GM12878 (cell line): ENCODE data around the gene NELFB. TPM values are rescaled to one million over a fixed set of nuclear protein-coding genes. Genes with fewer than 3 reads are reported as not detected.

Experiments used
- ATAC-seq: fragments of 200-7000 bp; cut with Tn5 transposase; 3 replicates; pipeline ENCODE4 v1.9.1; 2020; ENCODE audit warnings: mild to moderate bottlenecking, moderate library complexity
- BruUV-seq: library from RNA; stranded (reverse); fragments of 400-500 nt; replicated peaks from 2 replicates; lab custom pipeline; 2021; lab: Mats Ljungman, UMichigan
- CTCF ChIA-PET: fragments of 300-600 bp; sonication (Branson Sonifier 250); formaldehyde crosslinking; extraction: SDS; loops from one replicate; lab custom pipeline; 2021; ENCODE audit warnings: inconsistent platforms; lab: Yijun Ruan, JAX
- POLR2A ChIA-PET: fragments of 350-600 bp; formaldehyde crosslinking; extraction: SDS; loops from one replicate; lab custom pipeline; 2021; ENCODE audit warnings: inconsistent platforms; lab: Charles Lee
- RAD21 ChIA-PET: fragments of 300-600 bp; sonication (Branson Sonifier 250); formaldehyde crosslinking; loops from one replicate; lab custom pipeline; 2023; ENCODE audit warnings: antibody characterized with exemption; ENCODE audit not compliant: unreplicated experiment; lab: Charles Lee
- SMC1A ChIA-PET: fragments of 300-600 bp; sonication (Branson Sonifier 250); formaldehyde crosslinking; loops from one replicate; lab custom pipeline; 2023; ENCODE audit not compliant: unreplicated experiment, uncharacterized antibody; lab: Charles Lee
- DNase-seq: peaks from one replicate; pipeline ENCODE4 v3.0.0-alpha.2; 2011; ENCODE audit warnings: low read depth, low spot score
- FAIRE-seq: peaks from 3 replicates; lab custom pipeline; 2011; peaks lifted over from hg19 to GRCh38; lab: Jason Lieb, UNC
- H2AFZ ChIP-seq: 2 replicates; pipeline ENCODE4 v1.6.0; 2011; ENCODE audit warnings: low read depth, low read length, control low read depth; ENCODE audit not compliant: control insufficient read depth
- H3K27ac ChIP-seq: 2 replicates; pipeline ENCODE4 v1.5.1; 2011; ENCODE audit warnings: control low read depth; ENCODE audit not compliant: control insufficient read depth, insufficient read depth
- H3K27me3 ChIP-seq, 2 experiments: replicated peaks in 1 of 2; 2 replicates each; pipeline versions ENCODE4 v1.6.0 to v1.6.1; 2011; ENCODE audit warnings: low read length in 1 of 2; ENCODE audit not compliant: control insufficient read depth in 2 of 2, insufficient read depth in 2 of 2
- H3K36me3 ChIP-seq, 2 experiments: 2 replicates each; pipeline ENCODE4 v1.5.1; 2011; ENCODE audit warnings: low read length in 1 of 2; ENCODE audit not compliant: control insufficient read depth in 2 of 2, insufficient read depth in 2 of 2
- H3K4me1 ChIP-seq: 2 replicates; pipeline ENCODE4 v1.6.1; 2011; ENCODE audit warnings: mild to moderate bottlenecking, low read length, moderate library complexity, mixed read lengths; ENCODE audit not compliant: control insufficient read depth, insufficient read depth
- H3K4me2 ChIP-seq: 2 replicates; pipeline ENCODE4 v1.6.0; 2011; ENCODE audit warnings: control low read depth; ENCODE audit not compliant: control insufficient read depth, insufficient read depth
- H3K4me3 ChIP-seq: fragments of 200-600 bp; sonication (generic); 2 replicates; pipeline ENCODE4 v1.5.1; 2016
- H3K79me2 ChIP-seq: 2 replicates; pipeline ENCODE4 v1.6.0; 2011; ENCODE audit warnings: low read length; ENCODE audit not compliant: control insufficient read depth, insufficient read depth
- H3K9ac ChIP-seq: 2 replicates; pipeline ENCODE4 v1.8.0; 2011; ENCODE audit warnings: low read length, control low read depth, mixed read lengths; ENCODE audit not compliant: control insufficient read depth, insufficient read depth
- H3K9me3 ChIP-seq: replicated peaks from 3 replicates; pipeline ENCODE4 v1.5.1; 2011; ENCODE audit warnings: mild to moderate bottlenecking, low read length; ENCODE audit not compliant: control insufficient read depth, insufficient read depth
- H4K20me1 ChIP-seq: 2 replicates; pipeline ENCODE4 v1.6.0; 2011; ENCODE audit not compliant: control insufficient read depth, insufficient read depth
- ASH2L ChIP-seq: fragments of 300-600, 200-600 bp; sonication (generic); IDR thresholded peaks from 2 replicates; pipeline ENCODE4 v1.6.1; 2017; ENCODE audit warnings: low read depth, mild to moderate bottlenecking, borderline replicate concordance
- CHD2 ChIP-seq: IDR thresholded peaks from 2 replicates; pipeline ENCODE4 v1.6.1; 2011; ENCODE audit warnings: low read depth, low read length, improper control_type of control experiment, borderline replicate concordance
- FOXK2 ChIP-seq: fragments of 450-650 bp; IDR thresholded peaks from 2 replicates; pipeline ENCODE4 v1.6.1; 2017; ENCODE audit warnings: mild to moderate bottlenecking, moderate library complexity
- HDAC6 ChIP-seq: fragments of 200-600 bp; sonication (generic); IDR thresholded peaks from one replicate; pipeline ENCODE4 v1.8.0; 2017; ENCODE audit warnings: antibody characterized with exemption; ENCODE audit not compliant: unreplicated experiment
- RAD21 ChIP-seq: IDR thresholded peaks from 2 replicates; pipeline ENCODE4 v1.6.1; 2011; ENCODE audit warnings: mild to moderate bottlenecking, low read depth, low read length, moderate library complexity; ENCODE audit not compliant: insufficient read depth
- RELA ChIP-seq: fragments of 450-650 bp; IDR thresholded peaks from 2 replicates; pipeline ENCODE4 v1.8.0; 2014; ENCODE audit warnings: borderline replicate concordance; ENCODE audit not compliant: partially characterized antibody
- SMAD1 ChIP-seq: fragments of 450-650 bp; IDR thresholded peaks from 2 replicates; pipeline ENCODE4 v1.6.1; 2018; ENCODE audit warnings: mild to moderate bottlenecking, low read depth; ENCODE audit not compliant: partially characterized antibody
- SUPT20H ChIP-seq: IDR thresholded peaks from 2 replicates; pipeline ENCODE4 v1.6.1; 2011; ENCODE audit warnings: low read depth, mild to moderate bottlenecking, low read length, moderate library complexity, borderline replicate concordance; ENCODE audit not compliant: control insufficient read depth
- TCF7 ChIP-seq: IDR thresholded peaks from 2 replicates; pipeline ENCODE4 v1.6.1; 2014; ENCODE audit warnings: antibody characterized with exemption, borderline replicate concordance
- ZNF207 ChIP-seq: fragments of 450-650 bp; IDR thresholded peaks from 2 replicates; pipeline ENCODE4 v1.6.1; 2014; ENCODE audit warnings: antibody characterized with exemption, mild to moderate bottlenecking, borderline replicate concordance
- WGBS: methylation state at CpG from one replicate; pipeline ENCODE4 v1.1.6; 2016; ENCODE audit warnings: low lambda C conversion rate; ENCODE audit not compliant: insufficient replicate concordance, insufficient coverage; ENCODE audit errors: missing lambda C conversion rate; 5-methylcytosine and 5-hydroxymethylcytosine counted together
- in situ Hi-C: fragments of 300-500 bp; cut with MboI; formaldehyde crosslinking; loops from 9 replicates; pipeline ENCODE4 v1.14.3; 2018; ENCODE audit warnings: mixed read lengths
- intact Hi-C: fragments of 100-400 bp; cut with micrococcal nuclease; formaldehyde crosslinking; loops from one replicate; pipeline ENCODE4 v1.14.2; 2022; ENCODE audit not compliant: unreplicated experiment
- polyA plus RNA-seq, 11 experiments: library from polyadenylated mRNA; depleted of rRNA in 4 of 11; unstranded in 6 of 11; stranded (reverse) in 5 of 11; fragments of >200 nt; fragmentation: Nextera tagmentation in 4 of 11; fragmentation: Illumina TruSeq in 1 of 11; extraction: Ambion mirVana in 4 of 11; extraction: Trizol in 1 of 11; gene quantifications; 1 replicate in 1 of 11; 2 replicates in 10 of 11; pipeline versions ENCODE4 v1.2.1 to v1.2.3, GENCODE V29; 2011 to 2016; ENCODE audit warnings: inconsistent platforms in 2 of 11, missing spikeins in 2 of 11, low read depth in 1 of 11
- total RNA-seq, 4 experiments: library from RNA; depleted of rRNA in 3 of 4; stranded (reverse); fragments of >200 nt in 3 of 4; fragmentation: Illumina TruSeq in 1 of 4; extraction: Trizol in 1 of 4; gene quantifications; 2 replicates each; pipeline versions ENCODE4 v1.2.1 to v1.2.3, GENCODE V29; 2013 to 2021
- TF ChIP-seq, protein P1 (sequence below): IDR thresholded peaks from 2 replicates; pipeline ENCODE4 v1.6.1; 2012; ENCODE audit warnings: low read depth, low read length, improper control_type of control experiment
- TF ChIP-seq, protein P2 (sequence below): fragments of 450-650 bp; IDR thresholded peaks from 2 replicates; pipeline ENCODE4 v1.6.1; 2017; ENCODE audit warnings: mild to moderate bottlenecking, low read depth, inconsistent platforms; ENCODE audit not compliant: poor library complexity, severe bottlenecking
- TF ChIP-seq, protein P3 (sequence below): fragments of 450-650 bp; formaldehyde crosslinking; IDR thresholded peaks from 2 replicates; pipeline ENCODE4 v1.4.0; 2020; ENCODE audit warnings: mild to moderate bottlenecking, moderate library complexity

The NELFB gene
- total and polyA plus RNA-seq, 10 of the 15 experiments (the other 5 are each of a cell fraction or from before 2014, with no cell fraction given), result 0.19 to 63.4 (median 30.9) TPM

DNA sequence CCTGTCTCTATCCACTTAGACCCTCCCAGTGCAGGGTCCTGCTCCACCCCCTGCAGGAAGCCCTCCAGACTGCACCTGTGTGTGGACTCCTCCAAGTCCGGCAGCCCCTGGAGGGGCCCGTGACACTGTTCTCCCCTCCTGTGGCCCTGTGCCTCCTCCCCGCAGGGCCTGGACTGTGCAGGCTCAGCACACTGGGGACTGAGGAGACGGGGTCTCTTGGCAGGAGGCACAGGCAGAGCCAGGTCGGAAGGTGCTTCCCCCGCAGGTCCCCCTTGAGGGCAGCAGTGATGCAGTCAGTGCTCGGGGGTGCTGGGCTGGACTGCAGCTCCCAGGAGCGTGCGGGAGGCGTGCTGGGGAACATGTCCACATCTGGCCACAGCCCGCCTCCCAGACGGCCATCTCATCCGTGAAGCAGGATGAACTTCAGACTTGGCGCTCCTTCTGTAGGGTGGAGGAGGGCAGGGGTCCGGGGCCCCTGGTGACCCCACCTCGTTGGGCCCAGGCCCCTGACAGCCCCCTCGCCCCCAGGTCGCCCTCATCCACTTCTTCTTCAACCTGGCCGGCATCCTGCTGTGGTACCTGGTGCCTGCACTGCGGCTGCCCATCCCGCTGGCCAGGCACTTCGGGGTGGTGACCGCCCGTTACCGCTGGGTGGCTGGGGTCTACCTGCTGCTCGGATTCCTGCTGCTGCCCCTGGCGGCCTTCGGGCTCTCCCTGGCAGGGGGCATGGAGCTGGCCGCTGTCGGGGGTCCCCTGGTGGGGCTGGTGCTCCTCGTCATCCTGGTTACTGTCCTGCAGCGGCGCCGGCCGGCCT is 19.5 kb upstream of the NELFB start:
- no TSS peak for BruUV-seq
- H2AFZ ChIP-seq, result no peak overlapping the region
- CTCF ChIA-PET, result interaction anchor here (0.9 to 2.1 kb wide), 16 partner anchors 13 to 207 kb away, joined by 3 to 24 read pairs (median 6); partner anchors contain the start of genes NELFB, SAPCD2 and SSNA1
- WGBS, result 52% methylated on average over 31 of the region's 35 CpGs
- SMC1A ChIA-PET, result interaction anchor here (0.7 to 1.6 kb wide), 5 partner anchors 27 to 175 kb away, joined by 3 to 5 read pairs (median 4); no protein-coding TSS in a partner anchor
- DNase-seq (no peak), FAIRE-seq (no peak), ATAC-seq (no peak)
- peaks cover 26% of the 10 kb centered on the region for H3K4me1 ChIP-seq
- intact Hi-C loops (loop anchor here (5.0 kb wide), 1 partner anchor 448 kb away; no protein-coding TSS in a partner anchor), in situ Hi-C loops (no loop called here)
- no peak overlapping the region for H3K27ac ChIP-seq
- H3K4me2 ChIP-seq, result no peak overlapping the region
- H3K4me3 ChIP-seq, result no peak overlapping the region
- no peak overlapping the region for H3K9ac ChIP-seq
- no peaks in the 10 kb centered on the region for H4K20me1 ChIP-seq
- RAD21 ChIA-PET, result interaction anchor here (0.6 to 4.6 kb wide), 15 partner anchors 12 to 289 kb away, joined by 3 to 20 read pairs (median 5); partner anchors contain the start of genes ANAPC2, NELFB, RNF208 and SAPCD2
- POLR2A ChIA-PET, result interaction anchor here (0.6 to 2.1 kb wide), 6 partner anchors 11 to 805 kb away, joined by 3 to 15 read pairs (median 5); partner anchors contain the start of genes CYSRT1, SSNA1 and TPRN
- H3K36me3 ChIP-seq, result no peaks in the 10 kb centered on the region
- H3K9me3 ChIP-seq, result no peaks in the 10 kb centered on the region
- peaks cover 6% of the 10 kb centered on the region for H3K79me2 ChIP-seq
- H3K27me3 ChIP-seq, result no peaks in the 10 kb centered on the region
- TF ChIP-seq TCF7, result no peak
- TF ChIP-seq FOXK2, result no peak
- TF ChIP-seq, protein P1, sequence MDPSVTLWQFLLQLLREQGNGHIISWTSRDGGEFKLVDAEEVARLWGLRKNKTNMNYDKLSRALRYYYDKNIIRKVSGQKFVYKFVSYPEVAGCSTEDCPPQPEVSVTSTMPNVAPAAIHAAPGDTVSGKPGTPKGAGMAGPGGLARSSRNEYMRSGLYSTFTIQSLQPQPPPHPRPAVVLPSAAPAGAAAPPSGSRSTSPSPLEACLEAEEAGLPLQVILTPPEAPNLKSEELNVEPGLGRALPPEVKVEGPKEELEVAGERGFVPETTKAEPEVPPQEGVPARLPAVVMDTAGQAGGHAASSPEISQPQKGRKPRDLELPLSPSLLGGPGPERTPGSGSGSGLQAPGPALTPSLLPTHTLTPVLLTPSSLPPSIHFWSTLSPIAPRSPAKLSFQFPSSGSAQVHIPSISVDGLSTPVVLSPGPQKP, result no peak
- TF ChIP-seq RELA, result no peak
- TF ChIP-seq, protein P2, sequence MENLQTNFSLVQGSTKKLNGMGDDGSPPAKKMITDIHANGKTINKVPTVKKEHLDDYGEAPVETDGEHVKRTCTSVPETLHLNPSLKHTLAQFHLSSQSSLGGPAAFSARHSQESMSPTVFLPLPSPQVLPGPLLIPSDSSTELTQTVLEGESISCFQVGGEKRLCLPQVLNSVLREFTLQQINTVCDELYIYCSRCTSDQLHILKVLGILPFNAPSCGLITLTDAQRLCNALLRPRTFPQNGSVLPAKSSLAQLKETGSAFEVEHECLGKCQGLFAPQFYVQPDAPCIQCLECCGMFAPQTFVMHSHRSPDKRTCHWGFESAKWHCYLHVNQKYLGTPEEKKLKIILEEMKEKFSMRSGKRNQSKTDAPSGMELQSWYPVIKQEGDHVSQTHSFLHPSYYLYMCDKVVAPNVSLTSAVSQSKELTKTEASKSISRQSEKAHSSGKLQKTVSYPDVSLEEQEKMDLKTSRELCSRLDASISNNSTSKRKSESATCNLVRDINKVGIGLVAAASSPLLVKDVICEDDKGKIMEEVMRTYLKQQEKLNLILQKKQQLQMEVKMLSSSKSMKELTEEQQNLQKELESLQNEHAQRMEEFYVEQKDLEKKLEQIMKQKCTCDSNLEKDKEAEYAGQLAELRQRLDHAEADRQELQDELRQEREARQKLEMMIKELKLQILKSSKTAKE, result no peak
- TF ChIP-seq SMAD1, result no peak
- no peak for TF ChIP-seq RAD21
- no peak for TF ChIP-seq ASH2L
- no peak for TF ChIP-seq HDAC6
- no peak for TF ChIP-seq SUPT20H
- TF ChIP-seq, protein P3, sequence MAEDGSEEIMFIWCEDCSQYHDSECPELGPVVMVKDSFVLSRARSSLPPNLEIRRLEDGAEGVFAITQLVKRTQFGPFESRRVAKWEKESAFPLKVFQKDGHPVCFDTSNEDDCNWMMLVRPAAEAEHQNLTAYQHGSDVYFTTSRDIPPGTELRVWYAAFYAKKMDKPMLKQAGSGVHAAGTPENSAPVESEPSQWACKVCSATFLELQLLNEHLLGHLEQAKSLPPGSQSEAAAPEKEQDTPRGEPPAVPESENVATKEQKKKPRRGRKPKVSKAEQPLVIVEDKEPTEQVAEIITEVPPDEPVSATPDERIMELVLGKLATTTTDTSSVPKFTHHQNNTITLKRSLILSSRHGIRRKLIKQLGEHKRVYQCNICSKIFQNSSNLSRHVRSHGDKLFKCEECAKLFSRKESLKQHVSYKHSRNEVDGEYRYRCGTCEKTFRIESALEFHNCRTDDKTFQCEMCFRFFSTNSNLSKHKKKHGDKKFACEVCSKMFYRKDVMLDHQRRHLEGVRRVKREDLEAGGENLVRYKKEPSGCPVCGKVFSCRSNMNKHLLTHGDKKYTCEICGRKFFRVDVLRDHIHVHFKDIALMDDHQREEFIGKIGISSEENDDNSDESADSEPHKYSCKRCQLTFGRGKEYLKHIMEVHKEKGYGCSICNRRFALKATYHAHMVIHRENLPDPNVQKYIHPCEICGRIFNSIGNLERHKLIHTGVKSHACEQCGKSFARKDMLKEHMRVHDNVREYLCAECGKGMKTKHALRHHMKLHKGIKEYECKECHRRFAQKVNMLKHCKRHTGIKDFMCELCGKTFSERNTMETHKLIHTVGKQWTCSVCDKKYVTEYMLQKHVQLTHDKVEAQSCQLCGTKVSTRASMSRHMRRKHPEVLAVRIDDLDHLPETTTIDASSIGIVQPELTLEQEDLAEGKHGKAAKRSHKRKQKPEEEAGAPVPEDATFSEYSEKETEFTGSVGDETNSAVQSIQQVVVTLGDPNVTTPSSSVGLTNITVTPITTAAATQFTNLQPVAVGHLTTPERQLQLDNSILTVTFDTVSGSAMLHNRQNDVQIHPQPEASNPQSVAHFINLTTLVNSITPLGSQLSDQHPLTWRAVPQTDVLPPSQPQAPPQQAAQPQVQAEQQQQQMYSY (CRISPR knock-in tag), result no peak
- no peak for TF ChIP-seq ZNF207
- TF ChIP-seq CHD2, result no peak
